Fibroblast of skin of scalp (primary cell): ENCODE measurements around the gene CDK5.

Experiments
- DNase-seq: peaks from one replicate; pipeline ENCODE4 v3.0.0-alpha.2; 2013

The CDK5 gene

DNA sequence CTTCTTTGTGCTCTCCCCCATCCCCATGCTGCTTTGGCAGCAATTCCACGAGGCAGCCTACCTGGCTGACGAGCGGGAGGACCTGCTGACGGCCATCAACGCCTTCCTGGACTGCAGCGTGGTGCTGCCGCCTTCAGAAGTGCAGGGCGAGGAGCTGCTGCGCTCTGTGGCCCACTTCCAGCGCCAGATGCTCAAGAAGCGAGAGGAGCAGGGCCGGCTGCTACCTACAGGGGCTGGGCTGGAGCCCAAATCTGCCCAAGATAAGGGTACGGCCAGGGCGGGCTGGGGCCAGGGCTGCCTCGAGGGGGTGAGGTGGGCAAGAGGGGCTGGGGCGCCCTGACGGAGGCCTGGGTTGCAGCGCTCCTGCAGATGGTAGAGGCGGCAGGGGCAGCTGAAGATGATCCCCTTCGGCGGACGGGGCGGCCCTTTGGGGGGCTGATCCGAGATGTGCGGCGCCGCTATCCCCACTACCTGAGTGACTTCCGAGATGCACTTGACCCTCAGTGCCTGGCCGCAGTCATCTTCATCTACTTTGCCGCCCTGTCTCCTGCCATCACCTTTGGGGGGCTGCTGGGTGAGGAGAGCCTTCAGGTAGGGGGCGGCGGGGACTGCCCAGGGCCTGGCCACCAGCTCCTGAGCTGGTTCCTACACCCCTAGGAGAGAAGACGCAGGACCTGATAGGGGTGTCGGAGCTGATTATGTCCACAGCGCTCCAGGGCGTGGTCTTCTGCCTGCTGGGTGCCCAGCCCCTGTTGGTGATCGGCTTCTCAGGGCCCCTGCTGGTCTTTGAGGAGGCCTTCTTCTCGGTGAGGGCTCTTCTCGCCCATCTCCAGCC lies 13.6 kb upstream of the CDK5 start:
- DNase-seq: no peak

DNA sequence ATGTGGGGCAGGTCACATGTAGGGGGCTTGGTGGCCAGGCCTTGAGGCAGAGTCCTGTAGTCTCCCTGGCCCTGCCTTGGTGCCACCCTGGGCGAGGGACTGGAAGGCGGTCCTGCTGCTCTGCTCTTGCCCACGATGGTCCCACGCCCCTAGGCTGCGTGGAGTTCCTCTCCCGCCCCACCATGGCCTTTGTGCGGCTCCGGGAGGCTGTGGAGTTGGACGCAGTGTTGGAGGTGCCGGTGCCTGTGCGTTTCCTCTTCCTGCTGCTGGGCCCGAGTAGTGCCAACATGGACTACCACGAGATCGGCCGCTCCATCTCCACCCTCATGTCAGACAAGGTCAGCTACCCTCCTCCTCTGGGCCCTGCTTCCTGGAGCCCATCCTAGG lies 12.9 kb upstream of the CDK5 start:
- no peak for DNase-seq

DNA sequence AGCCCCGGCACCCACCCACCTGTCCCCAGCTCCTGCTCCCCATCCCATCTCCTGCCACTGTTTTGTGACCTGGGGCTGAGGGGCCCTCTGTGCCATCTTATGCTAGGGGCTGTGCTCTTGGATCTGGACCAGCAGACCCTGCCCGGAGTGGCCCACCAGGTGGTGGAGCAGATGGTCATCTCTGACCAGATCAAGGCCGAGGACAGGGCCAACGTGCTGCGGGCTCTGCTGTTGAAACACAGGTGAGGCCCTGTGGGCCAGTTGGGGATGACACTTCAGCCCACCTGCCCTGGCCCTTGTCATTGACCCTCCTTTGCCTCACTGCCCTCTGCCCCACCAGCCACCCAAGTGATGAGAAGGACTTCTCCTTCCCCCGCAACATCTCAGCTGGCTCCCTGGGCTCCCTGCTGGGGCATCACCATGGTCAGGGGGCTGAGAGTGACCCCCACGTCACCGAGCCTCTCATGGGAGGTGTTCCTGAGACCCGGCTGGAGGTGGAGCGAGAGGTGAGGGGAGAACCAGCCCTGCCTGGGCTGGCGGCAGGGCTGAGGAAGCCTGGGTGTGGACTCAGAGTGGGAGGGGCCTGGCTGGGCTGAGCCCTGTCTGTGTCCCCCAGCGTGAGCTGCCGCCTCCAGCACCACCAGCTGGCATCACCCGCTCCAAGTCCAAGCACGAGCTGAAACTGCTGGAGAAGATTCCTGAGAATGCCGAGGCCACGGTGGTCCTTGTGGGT lies 12.3 kb upstream of the CDK5 start:
- no peak for DNase-seq

DNA sequence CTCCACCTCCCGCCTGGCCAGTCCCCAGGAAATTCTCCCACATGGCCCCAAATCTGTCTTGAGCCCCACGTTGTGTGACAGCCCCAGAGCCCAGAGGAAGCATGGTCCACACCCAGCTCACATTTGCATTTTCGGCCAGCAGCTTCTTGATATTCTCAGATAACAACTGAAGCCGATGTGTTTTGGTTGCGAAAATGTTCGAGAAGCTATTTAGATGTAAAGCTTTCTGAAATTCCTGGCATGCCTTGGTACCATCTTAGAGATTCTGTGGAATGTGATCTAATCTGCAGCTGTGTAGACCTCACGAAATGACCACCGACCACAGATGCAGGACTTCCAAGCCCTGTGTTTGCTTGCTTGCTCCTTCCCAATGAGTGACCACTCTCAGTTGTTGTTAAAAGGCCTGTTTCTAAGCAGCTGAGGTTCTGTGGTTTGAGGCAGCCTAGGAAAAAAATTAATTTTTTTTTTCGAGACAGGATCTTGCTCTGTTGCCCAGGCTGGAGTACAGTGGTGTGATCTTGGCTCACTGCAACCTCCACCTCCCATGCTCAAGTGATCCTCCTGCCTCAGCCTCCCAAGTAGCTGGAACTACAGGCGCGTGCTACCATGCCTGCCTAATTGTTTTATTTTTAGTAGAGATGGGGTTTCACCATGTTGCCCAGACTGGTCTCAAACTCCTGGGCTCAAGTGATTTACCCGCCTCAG lies 10.5 kb upstream of the CDK5 start:
- no peak for DNase-seq

DNA sequence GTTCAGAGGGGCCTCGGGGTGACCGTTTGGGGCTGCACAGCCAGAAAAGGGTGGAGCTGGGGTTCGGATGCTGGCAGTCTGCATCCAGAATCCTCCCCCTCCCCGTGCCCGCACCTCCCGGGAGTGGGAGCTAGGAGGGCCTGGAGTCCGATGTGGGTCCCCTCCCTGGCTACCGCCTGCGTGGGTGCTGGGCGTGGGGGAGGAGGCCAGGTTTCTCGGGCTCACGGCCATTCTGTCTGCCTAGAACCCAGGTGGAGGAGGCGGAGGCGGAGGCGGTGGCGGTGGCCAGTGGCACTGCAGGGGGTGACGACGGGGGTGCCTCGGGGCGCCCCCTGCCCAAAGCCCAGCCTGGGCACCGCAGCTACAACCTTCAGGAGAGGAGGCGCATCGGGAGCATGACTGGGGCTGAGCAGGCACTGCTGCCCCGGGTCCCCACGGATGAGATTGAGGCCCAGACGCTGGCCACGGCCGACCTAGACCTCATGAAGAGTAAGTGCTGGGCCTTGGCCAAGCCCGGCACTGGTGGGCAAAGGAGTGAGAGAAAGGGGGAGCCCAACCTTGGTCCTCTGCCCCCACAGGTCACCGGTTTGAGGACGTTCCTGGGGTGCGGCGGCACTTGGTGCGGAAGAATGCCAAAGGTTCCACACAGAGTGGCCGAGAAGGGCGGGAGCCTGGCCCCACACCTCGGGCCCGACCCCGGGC lies 8.7 kb upstream of the CDK5 start:
- DNase-seq: no peak

DNA sequence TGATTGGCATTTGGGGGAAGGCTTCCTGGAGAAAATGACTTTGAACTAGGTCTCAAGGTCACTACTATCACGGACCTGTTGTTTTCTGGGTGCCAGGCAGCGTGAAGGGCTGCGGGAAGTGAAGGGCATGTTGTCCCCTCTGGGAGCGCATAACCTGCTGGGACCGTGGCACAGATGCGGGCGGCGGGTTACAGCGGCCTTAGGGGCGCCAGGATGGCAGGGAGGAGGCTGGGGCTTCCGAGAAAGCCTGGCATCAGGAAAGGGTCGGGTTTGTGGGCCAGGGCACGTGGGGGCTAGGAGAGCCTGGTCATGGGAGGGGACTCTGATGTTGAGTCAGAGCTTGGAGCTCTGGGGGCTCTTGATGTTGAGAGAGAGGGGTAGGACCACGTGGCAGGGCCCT lies 7.8 kb upstream of the CDK5 start:
- no peak for DNase-seq

DNA sequence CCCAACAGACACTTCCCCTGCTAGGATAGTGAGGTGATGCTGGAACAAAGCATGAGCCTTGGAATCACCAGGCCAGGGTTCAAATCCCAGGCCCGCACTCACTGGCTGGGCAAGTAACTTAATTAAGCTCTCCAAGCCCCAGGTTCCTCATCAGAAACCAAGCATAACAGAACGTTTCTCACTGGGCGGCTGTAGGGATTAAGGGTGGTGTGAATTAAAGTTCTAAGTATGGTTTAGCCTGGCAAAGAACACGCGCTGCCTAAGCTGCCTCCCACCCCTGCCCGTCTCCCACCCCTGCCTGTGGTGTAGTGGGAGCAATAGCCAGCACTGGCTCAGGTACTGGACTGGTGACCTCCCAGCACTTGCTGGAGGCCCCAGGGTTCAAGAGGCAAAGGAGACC lies 7.3 kb upstream of the CDK5 start:
- DNase-seq: no peak

DNA sequence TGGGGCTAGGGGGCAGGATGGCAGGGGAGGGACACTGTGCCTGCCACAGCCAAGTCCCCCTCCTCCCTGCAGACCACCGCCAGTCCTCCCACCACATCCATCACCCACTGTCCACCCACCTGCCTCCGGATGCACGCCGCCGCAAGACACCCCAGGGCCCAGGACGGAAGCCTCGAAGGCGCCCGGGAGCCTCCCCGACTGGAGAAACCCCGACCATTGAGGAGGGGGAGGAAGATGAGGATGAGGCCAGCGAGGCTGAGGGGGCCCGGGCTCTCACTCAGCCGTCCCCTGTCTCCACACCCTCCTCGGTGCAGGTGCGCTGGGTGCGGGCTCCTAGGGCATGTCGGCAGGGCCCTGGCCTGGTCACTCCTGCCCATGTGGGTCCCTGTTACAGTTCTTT lies 6.8 kb upstream of the CDK5 start:
- no peak for DNase-seq

DNA sequence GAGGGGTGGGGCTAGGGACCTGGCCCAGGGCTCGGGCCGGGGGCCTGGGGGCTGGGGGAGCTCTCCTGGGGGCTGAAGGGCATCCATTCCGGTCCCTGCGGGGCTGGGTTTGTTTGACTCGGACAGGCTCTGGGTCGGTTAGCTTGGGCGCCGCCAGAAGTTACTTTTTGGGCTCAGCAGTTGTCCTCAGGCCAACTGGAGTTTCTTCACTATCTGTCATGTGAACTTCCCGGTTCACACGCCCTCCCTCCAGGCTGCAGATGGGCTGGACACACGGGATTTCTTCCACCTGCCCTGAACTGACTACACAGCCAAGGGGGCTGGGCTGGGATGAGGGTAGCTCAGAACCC lies 5.5 kb upstream of the CDK5 start:
- DNase-seq: no peak

DNA sequence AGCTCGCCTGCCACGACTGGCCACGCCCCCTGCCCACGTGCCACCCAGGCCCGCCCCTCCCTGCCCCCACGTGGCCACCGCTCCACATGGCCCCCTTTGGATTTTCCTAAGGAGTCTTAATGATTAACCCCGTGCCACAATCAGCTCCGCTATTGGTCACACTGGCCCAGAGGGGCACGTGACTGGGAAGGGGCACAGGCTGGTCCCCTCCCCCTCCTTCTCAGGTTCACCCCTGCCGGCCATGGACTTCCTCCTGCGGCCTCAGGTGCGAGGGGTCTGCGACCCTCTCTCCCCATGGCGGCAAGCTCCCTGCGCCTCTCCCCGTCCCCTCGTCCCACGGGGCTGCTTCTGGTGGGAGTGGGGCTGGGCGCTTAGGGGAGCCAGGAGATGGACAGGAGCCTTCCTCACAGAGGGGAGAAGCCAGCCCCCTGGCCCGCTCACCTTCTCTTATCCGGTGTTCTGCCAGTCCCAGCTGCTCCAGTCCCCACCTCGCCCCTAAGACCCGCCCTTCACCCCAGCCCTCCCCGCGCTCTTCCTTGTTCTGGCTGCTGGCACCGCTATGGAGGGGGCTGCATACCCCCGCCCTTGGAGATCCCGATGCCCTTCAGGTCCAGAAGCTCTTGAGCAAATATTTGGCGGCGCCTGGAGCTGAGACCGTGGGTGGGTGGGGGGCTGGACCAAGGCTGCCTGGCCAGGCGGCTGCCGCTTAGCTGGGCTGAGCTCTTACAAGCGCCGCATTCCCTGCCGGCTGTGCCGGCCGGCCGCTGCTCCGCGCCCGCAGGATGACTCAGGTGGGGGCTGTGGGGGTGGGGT lies 4.9 kb upstream of the CDK5 start:
- DNase-seq: no peak

DNA sequence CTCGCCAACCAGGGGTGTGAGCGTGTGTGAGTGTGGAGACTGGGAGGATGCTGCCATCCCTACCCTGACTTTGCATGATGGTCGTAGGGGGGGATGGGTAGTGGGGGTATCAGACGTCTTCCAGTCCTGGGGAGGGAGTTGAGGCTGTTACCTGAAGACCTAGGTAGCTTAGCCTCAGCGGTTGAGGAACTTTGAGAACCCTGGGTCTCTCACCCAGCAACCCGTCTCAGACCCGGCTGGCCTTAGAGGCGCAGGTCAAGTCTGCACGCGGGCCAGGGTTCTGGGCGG lies 4.4 kb upstream of the CDK5 start:
- no peak for DNase-seq

DNA sequence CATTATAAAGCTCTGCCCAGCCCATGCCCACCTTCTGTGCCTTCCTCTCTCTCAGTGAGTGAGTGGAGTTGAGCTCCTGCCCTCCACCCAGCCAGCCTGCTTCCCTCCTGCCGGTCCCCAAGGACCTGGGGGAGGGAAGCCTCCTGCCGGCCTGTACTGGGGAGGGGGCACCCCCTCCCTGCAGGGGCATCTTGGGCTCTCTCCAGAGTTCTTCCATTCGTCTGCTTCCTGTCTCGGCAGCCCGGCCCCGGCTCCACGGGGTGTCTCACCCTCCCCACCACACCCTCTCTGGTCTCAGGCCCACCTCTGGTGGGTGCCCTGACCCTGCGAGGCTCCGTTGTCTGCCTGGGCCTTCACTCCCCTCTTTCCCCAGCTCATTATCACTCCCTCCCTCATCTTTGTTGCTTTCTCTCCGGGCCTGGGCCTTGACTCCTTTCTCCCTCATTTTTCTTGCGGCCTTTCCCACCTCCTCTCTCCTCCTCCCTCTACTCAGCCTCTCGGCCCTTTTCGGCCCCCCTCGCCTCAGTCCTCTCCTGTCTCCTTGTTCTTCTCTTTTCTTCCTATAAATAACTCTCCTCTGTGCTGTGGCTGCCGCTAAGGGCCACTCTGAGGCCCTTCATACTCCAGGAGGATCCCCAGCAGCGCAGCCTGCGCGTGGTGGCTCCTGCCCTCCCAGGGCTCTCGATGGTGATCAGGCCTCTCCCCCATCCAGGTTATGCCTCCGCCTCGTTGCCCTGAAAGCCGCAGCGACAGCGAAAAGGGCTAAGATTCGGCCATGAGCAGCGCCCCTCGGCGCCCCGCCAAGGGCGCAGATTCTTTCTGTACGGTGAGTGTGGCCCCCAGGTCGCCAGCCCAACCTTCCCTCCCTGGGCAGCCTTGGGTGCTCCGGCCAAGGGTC lies 3.8 kb upstream of the CDK5 start:
- DNase-seq: peak; percentile 56

DNA sequence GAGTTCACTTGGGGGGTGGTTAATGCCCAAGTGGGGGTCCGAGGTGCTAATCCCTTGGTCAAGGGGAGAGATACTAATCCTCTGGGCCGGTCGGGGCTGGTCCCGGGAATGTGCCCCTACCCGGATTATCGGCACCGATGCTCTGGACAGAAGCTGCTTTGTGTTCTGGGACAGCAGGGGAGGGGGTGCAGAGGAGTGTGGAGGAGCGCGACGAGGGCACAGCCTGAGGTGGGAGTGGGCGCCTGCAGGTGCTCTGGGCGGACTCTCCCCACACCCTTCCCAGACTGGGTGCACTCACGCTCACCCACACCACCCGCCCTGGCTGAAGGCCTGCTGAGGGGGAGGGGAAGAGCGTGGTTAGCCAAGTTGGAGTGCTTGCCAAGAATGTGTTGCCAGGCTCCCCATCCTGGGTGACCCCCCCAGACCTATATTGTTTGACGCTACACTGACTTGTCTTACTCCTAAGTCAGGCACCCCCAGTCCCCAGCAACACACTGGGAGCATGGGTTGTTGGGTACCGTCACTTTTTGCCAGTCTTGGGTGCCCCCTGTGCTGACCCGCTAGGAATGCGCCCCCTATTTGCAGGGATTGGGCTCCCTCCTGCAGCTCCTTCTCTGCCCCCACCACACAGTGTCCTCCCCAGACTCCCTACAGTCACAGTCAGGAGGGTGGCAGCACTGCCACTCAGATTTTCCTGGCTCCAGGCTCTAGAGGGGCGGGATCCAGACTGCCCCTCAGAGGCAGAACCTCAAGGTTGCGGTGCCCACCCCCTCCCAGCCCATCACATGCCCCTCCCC lies 2.9 kb upstream of the CDK5 start:
- DNase-seq: peak; percentile 52

DNA sequence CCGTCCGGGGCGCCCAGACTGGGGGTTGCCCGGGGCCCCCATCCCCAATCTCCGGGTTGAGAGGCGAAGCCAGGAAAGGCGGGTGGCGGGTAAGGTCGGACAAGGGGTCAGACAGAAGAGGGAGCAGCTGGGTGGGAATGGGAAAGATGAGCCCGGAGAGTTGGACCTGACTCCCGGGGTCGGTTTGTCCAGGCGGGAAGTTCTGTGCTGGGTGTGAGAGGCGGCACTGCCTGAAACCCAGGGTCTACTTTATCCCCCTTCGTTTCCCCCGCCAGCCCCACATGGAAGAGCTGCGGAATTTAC lies 2.4 kb upstream of the CDK5 start:
- no peak for DNase-seq

DNA sequence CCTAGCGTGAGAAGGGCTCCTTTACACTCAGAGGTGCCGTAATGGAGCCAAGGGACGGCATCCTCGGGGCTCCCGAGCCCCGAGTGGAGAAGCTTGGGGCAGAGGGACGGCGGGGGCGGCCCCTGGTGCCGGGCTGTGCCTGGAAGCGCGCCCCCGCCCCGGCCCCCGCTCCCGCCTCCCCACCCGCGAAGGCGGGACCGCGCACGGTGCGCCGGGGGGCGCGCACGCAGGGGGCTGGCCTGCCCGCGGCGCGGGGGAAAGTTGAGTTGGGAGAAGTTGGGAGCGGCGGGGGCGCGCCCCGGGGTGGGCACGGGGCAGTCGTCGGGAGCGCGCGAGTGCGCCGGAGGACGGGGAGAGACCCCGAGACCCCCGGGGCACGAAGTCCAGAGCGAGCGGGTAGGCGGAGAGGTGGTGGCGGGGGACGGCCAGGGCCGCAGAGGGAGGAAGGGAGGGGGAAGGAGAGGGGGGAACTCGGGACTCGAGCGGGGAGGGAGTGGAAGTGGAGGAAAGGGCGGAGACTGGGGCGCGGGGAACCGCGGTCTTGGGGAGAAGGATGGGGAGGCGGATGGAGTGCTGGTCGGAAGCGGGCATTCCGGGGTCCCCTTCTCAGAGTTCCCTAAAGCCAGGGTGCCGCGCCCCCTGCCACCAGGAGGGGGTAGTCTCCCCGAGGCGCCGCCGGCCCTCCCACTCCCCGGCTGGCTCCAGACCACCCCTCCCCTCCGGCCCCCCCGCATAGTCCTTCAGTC lies 1.8 kb upstream of the CDK5 start, which contains the start of gene SLC4A2:
TSS of gene SLC4A2 (plus strand) at position 223 of the 746 bp plus-strand sequence. CDS start 2,399 bp downstream, outside the sequence.
- DNase-seq: peak; percentile 83

DNA sequence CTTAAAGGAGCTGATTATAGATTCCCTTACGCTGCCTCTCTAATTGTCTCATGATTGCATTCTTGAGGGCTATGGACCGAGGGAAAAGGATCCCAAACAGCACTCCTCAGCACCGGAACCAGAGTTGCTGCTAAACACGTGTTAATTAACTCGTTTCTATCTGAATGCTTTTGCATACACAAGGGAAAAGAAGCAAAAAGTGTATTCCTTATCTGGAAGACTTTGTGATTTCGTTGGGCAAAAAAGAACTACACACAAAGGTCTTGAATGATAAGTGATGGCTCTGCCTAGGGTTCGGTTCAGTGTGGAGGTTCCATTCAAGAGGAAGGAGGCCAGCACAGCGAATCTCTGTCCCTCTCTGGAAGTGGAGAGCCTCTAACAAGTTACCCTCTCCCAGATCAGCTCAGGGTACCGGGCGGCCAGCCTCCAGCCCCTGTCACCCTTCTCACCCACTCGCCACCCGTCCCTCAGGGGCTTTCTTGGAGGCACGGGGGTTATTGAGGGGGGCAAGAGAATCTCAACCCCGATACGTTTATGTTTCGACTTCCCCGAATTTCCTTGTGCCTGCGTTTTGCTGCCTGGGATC lies 1.2 kb upstream of the CDK5 start:
- DNase-seq: no peak

DNA sequence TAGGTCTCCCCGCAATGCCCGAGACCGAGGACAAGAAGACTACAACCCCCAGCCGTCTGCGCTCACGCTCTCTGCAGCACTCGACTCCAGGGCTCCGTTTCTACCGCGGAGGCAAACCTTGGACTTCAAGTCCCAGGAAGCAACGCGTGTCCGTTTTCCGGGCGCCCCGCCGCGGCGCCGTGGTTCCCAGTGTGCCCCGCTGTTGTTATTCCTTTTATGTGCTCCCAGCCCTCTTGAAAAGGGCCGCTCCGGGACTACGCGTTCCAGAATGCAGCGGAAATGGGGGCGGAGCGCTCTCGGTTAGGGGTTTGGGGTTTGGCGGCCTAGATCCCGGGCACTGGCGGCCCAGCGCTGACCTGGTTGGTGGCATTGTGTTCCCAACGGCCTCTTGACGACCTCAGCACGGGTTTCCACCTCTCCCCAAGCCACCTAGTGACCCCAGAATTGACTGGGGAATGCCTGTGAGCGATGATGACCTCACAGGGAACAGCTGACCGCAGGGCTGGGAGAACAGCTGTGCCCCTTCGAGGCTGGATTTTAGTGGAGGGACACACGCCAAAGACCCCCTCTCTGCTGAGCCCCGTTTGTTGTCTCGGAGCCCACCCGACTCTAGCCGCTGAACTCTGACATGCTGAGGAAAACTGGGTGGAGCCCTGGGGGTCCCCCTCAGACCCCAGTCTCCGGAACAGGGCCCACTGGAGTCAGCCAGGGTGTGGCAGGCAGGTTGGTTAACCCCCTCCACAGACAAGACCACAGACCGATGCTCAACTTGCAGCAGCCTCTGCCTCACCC lies 488 bp upstream of the CDK5 start:
- peak; percentile 100 for DNase-seq
